Endothelial cell of umbilical vein (primary cell): ENCODE measurements around the gene COL18A1.

Source experiments
- POLR2A ChIP-seq: IDR thresholded peaks from 2 replicates; pipeline ENCODE4 v1.6.1; 2012; ENCODE audit warnings: low read depth, mild to moderate bottlenecking, control low read depth, low read length
- TF ChIP-seq, protein P1 (sequence below), 2 donors: IDR thresholded peaks; 1 replicate in 1 of 2; 2 replicates in 1 of 2; pipeline ENCODE4 v1.5.1; 2011; ENCODE audit warnings: low read length in 2 of 2, mild to moderate bottlenecking in 2 of 2, moderate library complexity in 2 of 2, control low read depth in 1 of 2, inconsistent platforms in 1 of 2, low read depth in 1 of 2; ENCODE audit not compliant: insufficient read depth in 1 of 2; ENCODE audit errors: extremely low read depth in 1 of 2

DNA sequence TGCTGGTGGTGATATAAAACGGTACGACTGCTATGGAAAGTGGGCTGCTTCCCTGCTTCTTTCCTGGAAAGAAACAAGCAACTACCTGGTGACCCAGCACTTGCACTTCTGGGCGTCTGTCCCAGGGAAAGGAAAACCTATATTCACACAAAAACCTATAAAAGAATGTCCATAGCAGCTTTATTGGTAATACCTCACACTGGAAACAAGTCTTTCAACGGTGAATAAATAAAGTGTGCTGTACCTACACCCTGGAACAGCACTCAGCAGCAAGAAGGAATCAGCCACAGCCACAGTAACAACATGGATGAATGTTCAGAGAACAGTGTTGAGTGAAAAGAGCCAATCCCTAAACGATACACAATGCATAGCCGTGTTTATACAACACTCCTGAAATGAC is 117.4 kb downstream of the COL18A1 start:
- TF ChIP-seq POLR2A = no peak
- TF ChIP-seq, protein P1, sequence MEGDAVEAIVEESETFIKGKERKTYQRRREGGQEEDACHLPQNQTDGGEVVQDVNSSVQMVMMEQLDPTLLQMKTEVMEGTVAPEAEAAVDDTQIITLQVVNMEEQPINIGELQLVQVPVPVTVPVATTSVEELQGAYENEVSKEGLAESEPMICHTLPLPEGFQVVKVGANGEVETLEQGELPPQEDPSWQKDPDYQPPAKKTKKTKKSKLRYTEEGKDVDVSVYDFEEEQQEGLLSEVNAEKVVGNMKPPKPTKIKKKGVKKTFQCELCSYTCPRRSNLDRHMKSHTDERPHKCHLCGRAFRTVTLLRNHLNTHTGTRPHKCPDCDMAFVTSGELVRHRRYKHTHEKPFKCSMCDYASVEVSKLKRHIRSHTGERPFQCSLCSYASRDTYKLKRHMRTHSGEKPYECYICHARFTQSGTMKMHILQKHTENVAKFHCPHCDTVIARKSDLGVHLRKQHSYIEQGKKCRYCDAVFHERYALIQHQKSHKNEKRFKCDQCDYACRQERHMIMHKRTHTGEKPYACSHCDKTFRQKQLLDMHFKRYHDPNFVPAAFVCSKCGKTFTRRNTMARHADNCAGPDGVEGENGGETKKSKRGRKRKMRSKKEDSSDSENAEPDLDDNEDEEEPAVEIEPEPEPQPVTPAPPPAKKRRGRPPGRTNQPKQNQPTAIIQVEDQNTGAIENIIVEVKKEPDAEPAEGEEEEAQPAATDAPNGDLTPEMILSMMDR (IDR thresholded peaks at IDR 0.05; ENCODE audit: extremely low read depth in 1 of 2, insufficient read depth in 1 of 2, low read depth in 1 of 2, low read length in 2 of 2) = no peak
